CD4-positive, alpha-beta T cell (primary cell): Measurements from ENCODE around the gene PAX2. TPM values are rescaled to one million over a fixed set of nuclear protein-coding genes. Genes with fewer than 3 reads are reported as not detected.

Experiments
- ATAC-seq: fragments of 200-7000 bp; cut with Tn5 transposase; one replicate; pipeline ENCODE4 v1.10.0; 2022; ENCODE audit warnings: mild to moderate bottlenecking; ENCODE audit not compliant: poor library complexity
- CTCF ChIA-PET: fragments of 350-600 bp; sonication (Branson Sonifier 250); formaldehyde crosslinking; loops from one replicate; lab custom pipeline; 2021; ENCODE audit warnings: antibody characterized with exemption, inconsistent platforms; lab: Charles Lee
- POLR2A ChIA-PET: fragments of 350-600 bp; sonication (Branson Sonifier 250); formaldehyde crosslinking; loops from one replicate; lab custom pipeline; 2021; ENCODE audit warnings: antibody characterized with exemption, inconsistent platforms; lab: Charles Lee
- DNase-seq, 14 experiments: peaks; one replicate each; pipeline ENCODE4 v3.0.0-alpha.2; 2013 to 2020; ENCODE audit warnings: mixed read lengths in 2 of 14
- H3K27ac ChIP-seq, 2 donors: one replicate each; pipeline versions ENCODE4 v1.5.1 to v1.7.0; 2013; ENCODE audit warnings: low read length in 2 of 2, low read depth in 1 of 2, mild to moderate bottlenecking in 1 of 2
- H3K27me3 ChIP-seq, 2 experiments: 1 replicate in 1 of 2; 2 replicates in 1 of 2; pipeline versions ENCODE4 v1.6.1 to v1.7.0; 2013; ENCODE audit warnings: low read length in 2 of 2, control low read depth in 1 of 2, mild to moderate bottlenecking in 1 of 2, moderate library complexity in 1 of 2; ENCODE audit not compliant: insufficient read depth in 2 of 2, control insufficient read depth in 1 of 2
- H3K36me3 ChIP-seq: one replicate; pipeline ENCODE4 v1.6.1; 2013; ENCODE audit warnings: low read length, control low read depth; ENCODE audit not compliant: insufficient read depth
- H3K4me1 ChIP-seq: one replicate; pipeline ENCODE4 v1.6.1; 2013; ENCODE audit warnings: low read length, control low read depth; ENCODE audit not compliant: insufficient read depth
- H3K4me3 ChIP-seq: one replicate; pipeline ENCODE4 v1.5.1; 2013; ENCODE audit warnings: mild to moderate bottlenecking, low read length, moderate library complexity
- H3K9me3 ChIP-seq, 2 experiments: 1 replicate in 1 of 2; 2 replicates in 1 of 2; pipeline versions ENCODE4 v1.6.1 to v1.7.0; 2013; ENCODE audit warnings: low read length in 2 of 2, mild to moderate bottlenecking in 2 of 2, control low read depth in 1 of 2, moderate library complexity in 1 of 2; ENCODE audit not compliant: control insufficient read depth in 1 of 2, insufficient read depth in 1 of 2
- H3K27ac Mint-ChIP-seq: one replicate; pipeline ENCODE4 v1.8.0; 2020; ENCODE audit warnings: mixed read lengths
- H3K27me3 Mint-ChIP-seq: one replicate; pipeline ENCODE4 v1.8.0; 2021; ENCODE audit warnings: mixed read lengths
- H3K36me3 Mint-ChIP-seq: one replicate; pipeline ENCODE4 v1.8.0; 2021; ENCODE audit warnings: low read depth, mixed read lengths
- H3K4me1 Mint-ChIP-seq: one replicate; pipeline ENCODE4 v1.8.0; 2021; ENCODE audit warnings: low read depth, mixed read lengths
- H3K4me3 Mint-ChIP-seq: one replicate; pipeline ENCODE4 v1.8.0; 2020; ENCODE audit warnings: mild to moderate bottlenecking, mixed read lengths
- H3K9me3 Mint-ChIP-seq: one replicate; pipeline ENCODE4 v1.8.0; 2020; ENCODE audit warnings: mixed read lengths
- intact Hi-C, 2 experiments: fragments of 100-400 bp; cut with DNase I in 1 of 2; cut with micrococcal nuclease in 1 of 2; formaldehyde crosslinking; loops; one replicate each; pipeline versions ENCODE4 v1.15.1 to v1.9.0; 2023 to 2025; cut with DNase I, micrococcal nuclease
- total RNA-seq, 174 experiments: library from RNA in 2 of 174; stranded (reverse) in 2 of 174; gene quantifications; one replicate each; pipeline ENCODE4 v1.2.3 and lab custom pipeline; 2021 to 2026
- TF ChIP-seq, protein P1 (sequence below): fragments of 200-600 bp; IDR thresholded peaks from one replicate; pipeline ENCODE4 v1.8.0; 2022; ENCODE audit warnings: antibody characterized with exemption, mild to moderate bottlenecking

Gene PAX2
- total RNA-seq, 2 experiments from 2014 or later, result not detected

DNA sequence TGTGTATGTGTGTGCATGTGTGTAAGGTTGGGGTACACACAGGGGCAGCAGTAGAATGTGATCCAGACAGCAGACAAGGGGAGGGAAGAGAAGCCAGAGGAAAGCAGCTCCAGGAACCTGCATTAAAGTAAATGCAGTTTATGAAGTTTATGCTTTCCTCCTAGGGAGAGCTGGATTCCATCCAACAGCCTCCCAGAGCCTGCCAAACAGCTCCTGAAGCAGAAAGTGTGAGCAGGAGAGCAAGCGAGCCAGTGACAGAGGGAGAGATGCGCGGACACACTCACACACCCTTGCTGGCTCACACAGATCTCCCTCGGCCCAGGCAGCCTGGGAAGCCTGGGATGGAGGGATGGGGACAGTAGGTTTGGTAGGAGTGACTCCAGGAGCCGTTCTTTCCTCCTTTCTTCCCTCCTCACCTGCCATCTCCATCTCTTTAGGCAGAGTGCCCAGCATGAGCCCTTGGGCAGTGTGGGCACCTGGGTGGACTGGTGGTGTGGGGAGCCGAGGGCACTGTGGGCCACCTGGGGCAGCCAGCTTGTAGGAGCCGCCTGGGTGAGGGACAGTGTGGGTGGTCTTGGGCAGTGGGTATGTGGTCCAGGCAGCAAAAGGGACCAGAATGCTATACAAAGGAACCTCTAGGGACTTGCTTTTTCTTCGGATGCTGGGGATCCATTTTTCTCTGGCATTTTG, 46.1 kb downstream of the PAX2 start:
- DNase-seq (no peak), ATAC-seq (no peak)
- H3K36me3 ChIP-seq, result no peaks in the 10 kb centered on the region
- Mint-ChIP-seq H3K36me3 (no peaks in the 10 kb centered on the region), H3K4me1 (no peaks in the 10 kb centered on the region), H3K27me3 (peaks cover 68% of the 10 kb centered on the region), H3K9me3 (no peaks in the 10 kb centered on the region), H3K27ac (no peak overlapping the region), H3K4me3 (no peak overlapping the region)
- H3K9me3 ChIP-seq, result peaks cover 0 to 6% of the 10 kb centered on the region in 2 experiments
- H3K27ac ChIP-seq, result no peak overlapping the region
- TF ChIP-seq, protein P1, sequence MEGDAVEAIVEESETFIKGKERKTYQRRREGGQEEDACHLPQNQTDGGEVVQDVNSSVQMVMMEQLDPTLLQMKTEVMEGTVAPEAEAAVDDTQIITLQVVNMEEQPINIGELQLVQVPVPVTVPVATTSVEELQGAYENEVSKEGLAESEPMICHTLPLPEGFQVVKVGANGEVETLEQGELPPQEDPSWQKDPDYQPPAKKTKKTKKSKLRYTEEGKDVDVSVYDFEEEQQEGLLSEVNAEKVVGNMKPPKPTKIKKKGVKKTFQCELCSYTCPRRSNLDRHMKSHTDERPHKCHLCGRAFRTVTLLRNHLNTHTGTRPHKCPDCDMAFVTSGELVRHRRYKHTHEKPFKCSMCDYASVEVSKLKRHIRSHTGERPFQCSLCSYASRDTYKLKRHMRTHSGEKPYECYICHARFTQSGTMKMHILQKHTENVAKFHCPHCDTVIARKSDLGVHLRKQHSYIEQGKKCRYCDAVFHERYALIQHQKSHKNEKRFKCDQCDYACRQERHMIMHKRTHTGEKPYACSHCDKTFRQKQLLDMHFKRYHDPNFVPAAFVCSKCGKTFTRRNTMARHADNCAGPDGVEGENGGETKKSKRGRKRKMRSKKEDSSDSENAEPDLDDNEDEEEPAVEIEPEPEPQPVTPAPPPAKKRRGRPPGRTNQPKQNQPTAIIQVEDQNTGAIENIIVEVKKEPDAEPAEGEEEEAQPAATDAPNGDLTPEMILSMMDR, result no peak
- POLR2A ChIA-PET, result no interaction called here
- CTCF ChIA-PET, result no interaction called here
- H3K27me3 ChIP-seq, result peaks cover 6 to 11% of the 10 kb centered on the region in 2 experiments
- no peaks in the 10 kb centered on the region for H3K4me1 ChIP-seq
- intact Hi-C loops, result no loop called here
- no peak overlapping the region for H3K4me3 ChIP-seq

DNA sequence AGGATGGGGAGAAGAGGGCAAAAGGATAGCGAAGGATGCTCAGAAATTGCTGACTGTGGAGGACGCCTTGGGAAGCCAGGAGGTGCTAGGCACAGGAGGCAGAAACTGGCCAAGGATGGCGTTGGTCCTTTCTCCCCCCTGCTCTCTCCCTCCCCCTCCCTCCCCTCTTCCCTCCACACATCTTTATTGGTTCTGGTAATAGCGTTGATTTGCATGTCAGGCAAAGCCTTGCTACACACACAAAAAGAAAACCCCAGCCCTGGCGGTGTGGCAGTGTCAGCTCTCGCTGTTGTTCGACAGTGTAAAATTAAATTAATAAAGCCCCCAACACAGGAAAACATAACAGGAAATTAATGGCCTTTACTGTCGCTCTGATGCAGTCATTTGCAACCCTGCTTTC, 47.2 kb downstream of the PAX2 start:
- TF ChIP-seq, protein P1, result no peak
- DNase-seq (no peak), ATAC-seq (no peak)
- Histone ChIP-seq H3K27ac (no peak overlapping the region), H3K27me3 (peaks cover 6 to 11% of the 10 kb centered on the region in 2 experiments), H3K9me3 (peaks cover 0 to 6% of the 10 kb centered on the region in 2 experiments), H3K4me1 (no peaks in the 10 kb centered on the region), H3K36me3 (no peaks in the 10 kb centered on the region), H3K4me3 (no peak overlapping the region)
- intact Hi-C loops, result no loop called here
- no peak overlapping the region for H3K27ac Mint-ChIP-seq
- no peaks in the 10 kb centered on the region for H3K36me3 Mint-ChIP-seq
- H3K27me3 Mint-ChIP-seq, result peaks cover 66% of the 10 kb centered on the region
- H3K4me1 Mint-ChIP-seq, result no peaks in the 10 kb centered on the region
- H3K4me3 Mint-ChIP-seq, result no peak overlapping the region
- H3K9me3 Mint-ChIP-seq, result no peaks in the 10 kb centered on the region
- POLR2A ChIA-PET, result no interaction called here
- CTCF ChIA-PET, result no interaction called here

DNA sequence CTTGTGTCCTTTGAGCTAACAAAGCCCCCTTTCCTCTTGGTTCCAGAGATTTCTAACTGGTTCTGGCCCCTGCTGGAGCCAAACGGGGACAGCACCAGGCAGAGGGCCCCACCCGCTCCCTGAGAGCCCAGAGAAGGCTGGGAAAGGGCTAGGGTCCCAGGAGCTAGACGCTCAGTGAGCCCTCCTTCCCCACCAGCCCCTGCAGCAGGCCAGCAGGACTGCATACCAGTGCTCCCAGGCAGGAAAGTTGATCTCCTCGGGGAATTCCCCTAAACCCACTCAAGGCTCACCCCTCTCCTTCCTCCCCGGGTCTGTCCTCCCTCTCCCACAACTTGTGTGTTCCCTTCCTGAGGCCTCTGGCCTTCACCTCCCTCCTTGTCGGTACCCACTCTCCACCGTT, 47.7 kb downstream of the PAX2 start:
- Histone ChIP-seq H3K27ac (no peak overlapping the region), H3K9me3 (peaks cover 0 to 6% of the 10 kb centered on the region in 2 experiments), H3K36me3 (no peaks in the 10 kb centered on the region), H3K27me3 (peaks cover 6 to 13% of the 10 kb centered on the region in 2 experiments), H3K4me3 (no peak overlapping the region), H3K4me1 (no peaks in the 10 kb centered on the region)
- TF ChIP-seq, protein P1, result no peak
- H3K4me1 Mint-ChIP-seq, result no peaks in the 10 kb centered on the region
- H3K27ac Mint-ChIP-seq, result no peak overlapping the region
- no peaks in the 10 kb centered on the region for H3K9me3 Mint-ChIP-seq
- no peak for ATAC-seq
- intact Hi-C loops, result no loop called here
- CTCF ChIA-PET, result no interaction called here
- no peak for DNase-seq
- no peaks in the 10 kb centered on the region for H3K36me3 Mint-ChIP-seq
- H3K27me3 Mint-ChIP-seq, result peaks cover 64% of the 10 kb centered on the region
- POLR2A ChIA-PET, result no interaction called here
- no peak overlapping the region for H3K4me3 Mint-ChIP-seq
